Measurements from ENCODE around the gene RDH16. TPM values are rescaled to one million over a fixed set of nuclear protein-coding genes. Genes with fewer than 3 reads are reported as not detected.

RDH16 gene
- total and polyA plus RNA-seq, 10 donors, result 0.86 to 3.9 (median 2.6) TPM

GRCh38 chr12:56951582-56952339 is 5.6 kb downstream of the RDH16 start:
- Histone ChIP-seq H3K9me3 (no peaks in the 10 kb centered on the region), H3K4me1 (peaks cover 0 to 8% (median 2%) of the 10 kb centered on the region in 6 donors), H3K4me3 (no peak overlapping the region), H3K27ac (no peak overlapping the region), H3K27me3 (replicated peaks in 1 of 7) (no peaks in the 10 kb centered on the region), H3K36me3 (peaks cover 0 to 5% (median 0%) of the 10 kb centered on the region in 6 donors)
- WGBS, 5 donors, result 88 to 96% (median 89%) methylated on average over 9 to 11 of the region's 11 CpGs
- DNase-seq, result no peak
- intact Hi-C loops (cut with DNase I; ENCODE audit: low total_unique reads), result no loop called here
- TF ChIP-seq CTCF (IDR thresholded peaks at IDR 0.05 in 8 of 11, conservative IDR thresholded peaks at IDR 0.05 in 3 of 11), result no peak

- intact Hi-C loops (cut with DNase I; ENCODE audit: low total_unique reads), result no loop called here
- no peak for DNase-seq
- H3K4me3 ChIP-seq, result no peak overlapping the region
- peaks cover 0 to 5% (median 0%) of the 10 kb centered on the region in 6 donors for H3K36me3 ChIP-seq
- H3K27me3 ChIP-seq (replicated peaks in 1 of 7), result no peaks in the 10 kb centered on the region
- H3K27ac ChIP-seq, result no peak overlapping the region
- no peaks in the 10 kb centered on the region for H3K4me1 ChIP-seq
- TF ChIP-seq CTCF (IDR thresholded peaks at IDR 0.05 in 8 of 11, conservative IDR thresholded peaks at IDR 0.05 in 3 of 11), result no peak
- no peak for TF ChIP-seq POLR2A (IDR thresholded peaks at IDR 0.05)
- no peak for TF ChIP-seq POLR2AphosphoS5 (IDR thresholded peaks at IDR 0.05)
- WGBS, 5 donors, result 96 to 100% (median 96%) methylated on average over 2 of the region's 2 CpGs
- H3K9me3 ChIP-seq, result peaks cover 0 to under 1% (median 0%) of the 10 kb centered on the region in 8 donors
These were observed 8.5 kb downstream of the RDH16 start for GRCh38 chr12:56948881-56949280.

- peaks cover 0 to 5% (median 0%) of the 10 kb centered on the region in 6 donors for H3K36me3 ChIP-seq
- no peak overlapping the region for H3K4me3 ChIP-seq
- H3K27me3 ChIP-seq (replicated peaks in 1 of 7), result no peaks in the 10 kb centered on the region
- H3K27ac ChIP-seq, result no peak overlapping the region
- H3K4me1 ChIP-seq, result no peaks in the 10 kb centered on the region
- intact Hi-C loops (cut with DNase I; ENCODE audit: low total_unique reads), result no loop called here
- peaks cover 0 to 5% (median 1%) of the 10 kb centered on the region in 8 donors for H3K9me3 ChIP-seq
- no peak for TF ChIP-seq POLR2AphosphoS5 (IDR thresholded peaks at IDR 0.05)
- TF ChIP-seq CTCF (IDR thresholded peaks at IDR 0.05 in 8 of 11, conservative IDR thresholded peaks at IDR 0.05 in 3 of 11), result no peak
- no peak for TF ChIP-seq POLR2A (IDR thresholded peaks at IDR 0.05)
- DNase-seq, result no peak
These were observed 9.0 kb downstream of the RDH16 start for GRCh38 chr12:56948457-56948777.

- H3K4me1 ChIP-seq, result no peaks in the 10 kb centered on the region
- H3K27ac ChIP-seq, result no peak overlapping the region
- no peaks in the 10 kb centered on the region for H3K27me3 ChIP-seq (replicated peaks in 1 of 7)
- TF ChIP-seq CTCF (IDR thresholded peaks at IDR 0.05 in 8 of 11, conservative IDR thresholded peaks at IDR 0.05 in 3 of 11), result no peak
- no peak for TF ChIP-seq POLR2A (IDR thresholded peaks at IDR 0.05)
- TF ChIP-seq POLR2AphosphoS5 (IDR thresholded peaks at IDR 0.05), result no peak
- H3K36me3 ChIP-seq, result peaks cover 0 to 5% (median 0%) of the 10 kb centered on the region in 6 donors
- 77 to 89% (median 86%) methylated on average over 6 of the region's 6 CpGs for WGBS, 5 donors
- intact Hi-C loops (cut with DNase I; ENCODE audit: low total_unique reads), result no loop called here
- no peak for DNase-seq
- no peak overlapping the region for H3K4me3 ChIP-seq
- peaks cover 0 to 8% (median 2%) of the 10 kb centered on the region in 8 donors for H3K9me3 ChIP-seq
These were observed 9.6 kb downstream of the RDH16 start for GRCh38 chr12:56947633-56948456.
